Choroid plexus epithelial cell (primary cell): Measurements from ENCODE around the gene FANCC.

Experiments
- DNase-seq: peaks from one replicate; pipeline ENCODE4 v3.0.0-alpha.2; 2010; ENCODE audit warnings: low read depth
- H3K4me3 ChIP-seq: 2 replicates; pipeline ENCODE4 v1.5.1; 2011; ENCODE audit warnings: low read depth, mild to moderate bottlenecking, control low read depth, low read length, moderate library complexity
- TF ChIP-seq, protein P1 (sequence below): conservative IDR thresholded peaks from 2 replicates; pipeline ENCODE4 v1.5.1; 2011; ENCODE audit warnings: low read depth, mild to moderate bottlenecking, control low read depth, inconsistent platforms, low read length, moderate library complexity

Gene FANCC

DNA sequence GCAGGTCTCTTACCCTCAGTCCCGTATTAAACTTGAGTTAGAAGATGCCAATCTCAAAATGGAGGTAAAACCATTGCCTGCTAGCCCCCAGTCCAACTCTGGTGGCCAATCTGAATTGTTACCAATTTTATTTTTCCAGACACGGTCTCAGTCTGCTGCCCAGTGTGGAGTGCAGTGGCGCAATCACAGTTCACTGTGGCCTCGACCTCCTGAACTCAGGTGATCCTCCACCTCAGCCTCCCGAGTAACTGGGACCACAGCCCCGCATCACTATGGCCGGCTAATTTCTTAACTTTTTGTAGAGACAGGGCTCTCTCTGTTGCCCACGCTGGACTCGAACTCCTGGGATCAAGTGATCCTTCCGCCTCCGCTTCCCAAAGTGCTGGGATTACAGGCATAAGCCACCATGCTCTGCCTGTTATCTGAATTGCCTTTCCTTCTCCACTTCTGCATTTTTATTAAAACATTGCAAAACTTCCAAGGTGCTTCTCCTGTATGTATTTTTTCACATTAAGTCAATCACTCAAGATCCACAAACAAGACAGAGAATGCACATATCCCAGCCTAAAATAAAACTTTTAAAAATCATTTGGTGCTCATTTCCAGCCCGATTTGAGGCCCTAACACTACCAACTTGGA lies 2.3 kb downstream of the FANCC start:
- no peak overlapping the region for H3K4me3 ChIP-seq
- no peak for DNase-seq
- TF ChIP-seq, protein P1, sequence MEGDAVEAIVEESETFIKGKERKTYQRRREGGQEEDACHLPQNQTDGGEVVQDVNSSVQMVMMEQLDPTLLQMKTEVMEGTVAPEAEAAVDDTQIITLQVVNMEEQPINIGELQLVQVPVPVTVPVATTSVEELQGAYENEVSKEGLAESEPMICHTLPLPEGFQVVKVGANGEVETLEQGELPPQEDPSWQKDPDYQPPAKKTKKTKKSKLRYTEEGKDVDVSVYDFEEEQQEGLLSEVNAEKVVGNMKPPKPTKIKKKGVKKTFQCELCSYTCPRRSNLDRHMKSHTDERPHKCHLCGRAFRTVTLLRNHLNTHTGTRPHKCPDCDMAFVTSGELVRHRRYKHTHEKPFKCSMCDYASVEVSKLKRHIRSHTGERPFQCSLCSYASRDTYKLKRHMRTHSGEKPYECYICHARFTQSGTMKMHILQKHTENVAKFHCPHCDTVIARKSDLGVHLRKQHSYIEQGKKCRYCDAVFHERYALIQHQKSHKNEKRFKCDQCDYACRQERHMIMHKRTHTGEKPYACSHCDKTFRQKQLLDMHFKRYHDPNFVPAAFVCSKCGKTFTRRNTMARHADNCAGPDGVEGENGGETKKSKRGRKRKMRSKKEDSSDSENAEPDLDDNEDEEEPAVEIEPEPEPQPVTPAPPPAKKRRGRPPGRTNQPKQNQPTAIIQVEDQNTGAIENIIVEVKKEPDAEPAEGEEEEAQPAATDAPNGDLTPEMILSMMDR: no peak

DNA sequence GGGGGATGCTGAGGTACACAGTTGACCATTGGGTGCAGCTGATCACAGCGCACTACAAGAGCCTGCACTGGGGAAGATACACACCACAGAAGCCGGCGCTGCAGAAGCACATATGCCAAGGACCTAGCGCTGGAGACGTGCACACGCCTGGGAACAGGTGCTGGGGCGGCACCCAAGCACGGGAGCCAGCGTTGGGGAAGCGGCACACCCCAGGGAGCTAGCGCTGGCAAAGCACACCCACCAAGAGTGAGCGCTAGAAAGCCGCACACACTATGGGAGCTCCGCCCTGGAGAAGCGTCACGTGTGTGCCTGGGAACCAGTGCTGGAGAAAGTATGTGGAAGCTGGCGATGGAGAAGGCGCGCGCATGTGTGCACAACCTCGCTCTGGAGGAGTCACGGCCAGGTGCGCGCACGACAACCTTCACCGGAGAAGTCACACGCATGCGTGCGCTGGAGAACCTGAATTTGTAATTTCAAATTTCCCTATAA lies 4.5 kb downstream of the FANCC start:
- DNase-seq: peak; percentile 62
- TF ChIP-seq, protein P1: no peak
- peak overlapping the region; percentile 59 for H3K4me3 ChIP-seq

DNA sequence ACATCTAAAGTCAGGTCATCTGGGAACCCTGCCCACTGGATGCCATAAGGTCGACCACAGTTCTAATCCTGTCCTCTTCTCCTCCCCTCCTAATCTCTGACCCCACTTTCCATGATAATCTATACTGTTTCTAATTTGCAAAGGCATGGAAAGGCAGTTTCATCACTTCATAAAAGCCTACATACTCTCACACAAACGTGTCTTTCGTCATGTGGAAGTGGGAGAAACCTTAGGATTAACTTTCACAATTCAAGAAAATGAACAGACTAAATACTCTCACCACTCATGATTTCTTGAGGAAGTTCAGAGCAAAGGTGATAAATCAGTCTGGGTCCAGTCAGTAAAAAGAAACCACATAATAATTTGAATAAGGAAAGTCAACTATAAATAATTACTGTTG lies 5.5 kb downstream of the FANCC start:
- H3K4me3 ChIP-seq: no peak overlapping the region
- no peak for DNase-seq
- TF ChIP-seq, protein P1: no peak

DNA sequence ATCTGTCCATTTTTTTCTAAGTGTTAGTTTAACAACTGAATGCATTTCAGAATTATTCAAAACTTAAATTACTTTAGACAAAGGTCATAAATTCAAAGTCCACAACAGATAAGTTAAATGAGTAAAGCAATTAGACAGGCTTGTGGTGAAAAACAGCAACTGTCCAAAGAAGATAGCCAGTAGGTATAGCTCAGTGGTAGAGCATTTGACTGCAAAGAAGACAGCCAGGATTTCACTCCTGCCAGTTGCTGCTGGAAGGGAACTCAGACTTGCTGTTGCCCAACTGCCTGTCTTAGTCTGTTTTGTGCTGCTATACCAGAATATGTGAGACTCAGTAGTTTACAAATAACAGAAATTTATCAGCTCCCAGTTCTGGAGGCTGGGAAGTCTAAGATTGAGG lies 10.0 kb downstream of the FANCC start:
- DNase-seq: no peak
- H3K4me3 ChIP-seq: no peak overlapping the region
- TF ChIP-seq, protein P1: no peak

DNA sequence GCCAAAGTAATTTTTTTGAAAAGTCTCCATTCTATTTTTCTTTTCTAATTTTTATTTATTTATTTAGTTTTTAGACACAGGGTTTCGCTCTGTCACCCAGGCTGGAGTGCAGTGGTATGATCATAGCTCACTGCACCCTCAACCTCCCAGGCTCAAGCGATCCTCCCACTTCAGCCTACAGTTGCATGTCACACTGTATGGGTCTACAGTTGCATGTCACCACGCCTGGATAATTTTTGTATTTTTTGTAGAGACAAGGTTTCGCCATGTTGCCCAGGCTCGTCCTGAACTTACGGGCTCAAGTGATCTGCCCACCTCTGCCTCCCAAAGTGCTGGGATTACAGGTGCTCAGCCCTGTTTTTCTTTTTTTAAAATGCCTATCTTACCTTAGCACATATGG lies 10.7 kb downstream of the FANCC start:
- no peak overlapping the region for H3K4me3 ChIP-seq
- TF ChIP-seq, protein P1: no peak
- no peak for DNase-seq

DNA sequence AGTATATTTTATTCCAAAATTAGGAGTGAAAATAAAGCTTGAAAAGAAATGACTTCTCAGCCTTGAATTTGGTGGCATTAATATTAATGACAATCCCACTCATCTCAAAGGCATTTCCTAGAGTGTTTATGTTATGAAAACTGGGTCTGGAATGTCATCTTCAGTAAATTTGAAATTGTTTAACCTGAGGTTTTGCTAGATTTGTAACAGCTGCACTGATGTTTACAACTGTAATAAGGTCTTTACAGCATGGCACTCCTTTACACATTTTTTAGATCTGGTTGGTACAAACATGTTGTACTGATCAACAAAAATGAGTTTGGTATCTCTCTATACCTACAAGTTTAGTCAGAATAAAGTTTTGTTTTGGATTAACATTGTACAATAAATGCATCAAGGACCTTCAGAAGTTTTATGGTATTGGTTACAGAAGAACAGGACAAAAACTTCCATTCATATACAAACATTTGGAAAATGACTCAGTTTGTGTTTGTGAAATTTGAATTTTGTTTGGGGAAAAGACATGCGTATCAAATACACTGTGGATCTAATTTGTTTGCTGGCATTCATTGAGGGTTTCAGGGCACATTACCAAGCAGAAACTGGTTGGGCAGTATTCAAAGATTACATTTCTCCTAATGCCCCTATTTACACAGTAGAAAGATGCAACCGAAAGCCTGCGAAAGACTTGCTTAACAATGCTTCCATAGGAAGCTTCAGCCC lies 11.6 kb downstream of the FANCC start:
- H3K4me3 ChIP-seq: no peak overlapping the region
- peak; percentile 23 for DNase-seq
- TF ChIP-seq, protein P1: no peak

DNA sequence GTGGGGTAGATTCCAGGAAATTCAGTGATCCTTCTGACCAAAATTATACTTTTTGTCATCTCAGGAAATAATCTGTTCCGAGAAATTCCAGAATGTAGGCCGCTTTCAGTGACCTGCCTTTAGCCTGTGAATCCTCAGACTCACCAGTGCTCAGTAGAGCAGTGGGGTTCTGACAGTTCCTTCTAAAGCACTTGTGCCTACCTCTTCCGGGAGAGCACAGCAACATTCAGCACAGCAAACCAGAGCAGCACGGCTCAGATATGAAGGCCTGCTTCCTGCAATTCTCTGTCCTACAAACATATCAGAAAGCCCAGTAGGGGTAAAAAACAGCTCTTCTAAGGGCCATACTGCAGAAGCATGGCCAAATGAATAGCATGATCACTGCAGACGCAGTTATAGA lies 15.0 kb downstream of the FANCC start:
- TF ChIP-seq, protein P1: no peak
- no peak overlapping the region for H3K4me3 ChIP-seq
- DNase-seq: no peak
